ENCODE results near the gene SLC25A39.

DNA sequence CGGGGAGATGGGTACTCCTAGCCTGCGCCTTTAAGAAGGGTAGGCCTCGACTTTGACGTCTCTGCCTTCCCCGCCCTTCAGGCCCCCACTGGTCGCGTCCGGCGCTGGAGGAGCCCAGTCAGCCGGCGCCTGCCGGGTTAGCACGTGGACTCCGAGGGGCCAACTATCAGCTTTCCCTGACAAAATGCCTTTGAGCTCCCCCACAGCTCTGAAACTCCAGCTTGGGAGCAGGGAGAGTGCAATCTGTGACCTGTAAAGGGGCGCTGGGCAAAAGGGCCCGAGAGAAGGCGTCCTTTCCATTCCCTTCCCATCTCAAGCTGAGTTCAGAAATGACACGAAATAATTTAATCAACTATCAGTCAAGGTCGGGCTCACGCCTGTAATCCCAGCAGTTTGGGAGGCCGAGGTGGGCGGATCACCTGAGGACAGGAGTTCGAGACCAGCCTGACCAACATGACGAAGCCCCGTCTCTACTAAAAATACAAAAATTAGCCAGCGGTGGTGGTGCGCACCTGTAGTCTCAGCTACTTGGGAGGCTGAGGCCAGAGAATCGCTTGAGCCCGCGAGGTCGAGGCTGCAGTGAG is 2.3 kb upstream of the SLC25A39 start:
- TF ChIP-seq EZH2 (IDR thresholded peaks at IDR 0.05; ENCODE audit: insufficient read depth, low read length), result no peak
- TF ChIP-seq, protein P1, sequence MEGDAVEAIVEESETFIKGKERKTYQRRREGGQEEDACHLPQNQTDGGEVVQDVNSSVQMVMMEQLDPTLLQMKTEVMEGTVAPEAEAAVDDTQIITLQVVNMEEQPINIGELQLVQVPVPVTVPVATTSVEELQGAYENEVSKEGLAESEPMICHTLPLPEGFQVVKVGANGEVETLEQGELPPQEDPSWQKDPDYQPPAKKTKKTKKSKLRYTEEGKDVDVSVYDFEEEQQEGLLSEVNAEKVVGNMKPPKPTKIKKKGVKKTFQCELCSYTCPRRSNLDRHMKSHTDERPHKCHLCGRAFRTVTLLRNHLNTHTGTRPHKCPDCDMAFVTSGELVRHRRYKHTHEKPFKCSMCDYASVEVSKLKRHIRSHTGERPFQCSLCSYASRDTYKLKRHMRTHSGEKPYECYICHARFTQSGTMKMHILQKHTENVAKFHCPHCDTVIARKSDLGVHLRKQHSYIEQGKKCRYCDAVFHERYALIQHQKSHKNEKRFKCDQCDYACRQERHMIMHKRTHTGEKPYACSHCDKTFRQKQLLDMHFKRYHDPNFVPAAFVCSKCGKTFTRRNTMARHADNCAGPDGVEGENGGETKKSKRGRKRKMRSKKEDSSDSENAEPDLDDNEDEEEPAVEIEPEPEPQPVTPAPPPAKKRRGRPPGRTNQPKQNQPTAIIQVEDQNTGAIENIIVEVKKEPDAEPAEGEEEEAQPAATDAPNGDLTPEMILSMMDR (IDR thresholded peaks at IDR 0.05; ENCODE audit: insufficient read depth, low read depth, low read length), result no peak
